Neuronal stem cell (in vitro differentiated cells): ENCODE measurements around the gene DCST1.

Experiments used
- DNase-seq: peaks from one replicate; pipeline ENCODE4 v3.0.0-alpha.2; 2013; ENCODE audit warnings: low spot score
- H2AFZ ChIP-seq: one replicate; pipeline ENCODE4 v1.6.1; 2013; ENCODE audit warnings: mild to moderate bottlenecking, low read length, inconsistent platforms
- H2AK5ac ChIP-seq: 2 replicates; pipeline ENCODE4 v1.6.1; 2013; ENCODE audit warnings: low read depth, mild to moderate bottlenecking, inconsistent platforms, low read length, moderate library complexity, mixed read lengths
- H2BK120ac ChIP-seq: 2 replicates; pipeline ENCODE4 v1.6.1; 2013; ENCODE audit warnings: low read depth, mild to moderate bottlenecking, inconsistent platforms, low read length, moderate library complexity, mixed read lengths
- H2BK12ac ChIP-seq: one replicate; pipeline ENCODE4 v1.6.1; 2013; ENCODE audit warnings: low read length, inconsistent platforms
- H2BK15ac ChIP-seq: 2 replicates; pipeline ENCODE4 v1.6.1; 2013; ENCODE audit warnings: mild to moderate bottlenecking, low read length, inconsistent platforms, mixed read lengths
- H2BK5ac ChIP-seq: one replicate; pipeline ENCODE4 v1.6.1; 2013; ENCODE audit warnings: inconsistent platforms, mild to moderate bottlenecking, low read length, moderate library complexity
- H3K14ac ChIP-seq: one replicate; pipeline ENCODE4 v1.6.1; 2013; ENCODE audit warnings: low read length, inconsistent platforms
- H3K18ac ChIP-seq: 2 replicates; pipeline ENCODE4 v1.6.1; 2013; ENCODE audit warnings: low read length, inconsistent platforms
- H3K23ac ChIP-seq: 2 replicates; pipeline ENCODE4 v1.6.1; 2013; ENCODE audit warnings: low read depth, mild to moderate bottlenecking, mixed read lengths, low read length, inconsistent platforms; ENCODE audit not compliant: poor library complexity
- H3K27ac ChIP-seq: replicated peaks from 3 replicates; pipeline ENCODE4 v1.5.1; 2013; ENCODE audit warnings: low read length, inconsistent platforms
- H3K27me3 ChIP-seq, 3 experiments: 2 replicates each; pipeline ENCODE4 v1.6.1; 2013; ENCODE audit warnings: low read length in 3 of 3, mild to moderate bottlenecking in 2 of 3, inconsistent platforms in 1 of 3, low read depth in 1 of 3, mixed read lengths in 1 of 3, moderate library complexity in 1 of 3; ENCODE audit not compliant: control insufficient read depth in 3 of 3, insufficient read depth in 3 of 3
- H3K36me3 ChIP-seq, 2 donors: replicated peaks in 1 of 2; 2 replicates each; pipeline ENCODE4 v1.6.1; 2013; ENCODE audit warnings: low read length in 2 of 2; ENCODE audit not compliant: control insufficient read depth in 2 of 2, insufficient read depth in 2 of 2
- H3K4ac ChIP-seq: 2 replicates; pipeline ENCODE4 v1.6.1; 2013; ENCODE audit warnings: inconsistent platforms, mild to moderate bottlenecking, low read length, moderate library complexity
- H3K4me1 ChIP-seq, 2 donors: 1 replicate in 1 of 2; 2 replicates in 1 of 2; pipeline ENCODE4 v1.6.1; 2013; ENCODE audit warnings: low read length in 2 of 2, low read depth in 1 of 2; ENCODE audit not compliant: control insufficient read depth in 2 of 2, insufficient read depth in 1 of 2
- H3K4me2 ChIP-seq: one replicate; pipeline ENCODE4 v1.6.1; 2013; ENCODE audit warnings: mild to moderate bottlenecking, low read length, inconsistent platforms; ENCODE audit not compliant: insufficient read depth, poor library complexity, severe bottlenecking
- H3K4me3 ChIP-seq, 2 donors: 2 replicates each; pipeline ENCODE4 v1.5.1; 2013; ENCODE audit warnings: low read length in 2 of 2, mild to moderate bottlenecking in 2 of 2, inconsistent platforms in 1 of 2, moderate library complexity in 1 of 2
- H3K79me1 ChIP-seq: one replicate; pipeline ENCODE4 v1.6.1; 2013; ENCODE audit warnings: low read depth, mild to moderate bottlenecking, inconsistent platforms, low read length, moderate library complexity
- H3K9ac ChIP-seq: one replicate; pipeline ENCODE4 v1.6.1; 2013; ENCODE audit warnings: mild to moderate bottlenecking, low read depth, low read length, inconsistent platforms; ENCODE audit not compliant: poor library complexity
- H3K9me3 ChIP-seq, 2 donors: replicated peaks in 1 of 2; 2 replicates each; pipeline versions ENCODE3 to v1.6.1; 2013; ENCODE audit warnings: low read length in 2 of 2, mild to moderate bottlenecking in 2 of 2, inconsistent platforms in 1 of 2, low read depth in 1 of 2, mixed read lengths in 1 of 2, moderate library complexity in 1 of 2; ENCODE audit not compliant: control insufficient read depth in 2 of 2, insufficient read depth in 1 of 2
- H4K8ac ChIP-seq: one replicate; pipeline ENCODE4 v1.6.1; 2013; ENCODE audit warnings: low read depth, mild to moderate bottlenecking, inconsistent platforms, low read length, moderate library complexity
- H4K91ac ChIP-seq: one replicate; pipeline ENCODE4 v1.6.1; 2013; ENCODE audit warnings: low read length, low read depth, mild to moderate bottlenecking, inconsistent platforms; ENCODE audit not compliant: poor library complexity
- WGBS, 2 donors: extraction: QIAGEN DNeasy Blood & Tissue Kit; methylation state at CpG; one replicate each; pipeline ENCODE4 v1.1.7; 2013; ENCODE audit warnings: missing lambda C conversion rate in 2 of 2, mixed read lengths in 1 of 2; ENCODE audit not compliant: insufficient read length in 2 of 2, insufficient replicate concordance in 1 of 2; ENCODE audit errors: extremely low coverage in 2 of 2; 5-methylcytosine and 5-hydroxymethylcytosine counted together

Gene DCST1

DNA sequence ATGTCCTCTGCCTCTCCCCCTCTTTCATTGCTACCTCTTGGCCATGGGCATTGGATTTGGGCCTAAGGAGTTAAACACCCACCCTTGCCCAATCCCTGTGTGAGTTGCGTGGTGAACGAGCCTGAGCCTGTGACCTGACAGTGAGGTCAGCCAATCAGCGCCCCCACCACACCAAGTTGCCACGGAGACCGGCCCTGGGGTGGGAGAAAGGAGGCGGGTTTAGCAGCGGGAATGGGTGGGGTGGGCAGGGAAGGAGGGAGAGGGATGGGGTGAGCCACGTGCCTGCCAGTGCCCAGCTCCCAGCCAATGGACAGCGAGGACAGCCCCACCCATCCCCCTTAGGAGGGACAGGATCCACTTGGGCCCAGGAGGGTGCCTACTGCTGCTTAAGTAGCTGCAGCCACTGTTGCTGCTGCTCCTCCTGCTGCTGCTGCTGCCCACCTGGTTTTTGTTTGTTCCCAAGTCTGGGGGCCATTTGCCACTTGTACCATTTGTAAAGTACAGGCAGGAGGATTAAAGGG lies 21.5 kb upstream of the DCST1 start:
- Histone ChIP-seq H3K4ac (no peak overlapping the region), H3K36me3 (peaks cover 14% of the 10 kb centered on the region in 2 donors), H2AK5ac (peak overlapping the region; percentile 58), H4K8ac (no peak overlapping the region), H3K9me3 (no peaks in the 10 kb centered on the region), H3K9ac (no peak overlapping the region), H2BK15ac (peak overlapping the region; percentile 74), H3K4me3 (no peak overlapping the region), H4K91ac (no peak overlapping the region), H3K14ac (no peak overlapping the region), H3K18ac (peak overlapping the region; percentile 92), H3K27me3 (no peaks in the 10 kb centered on the region), H2BK12ac (peak overlapping the region; percentile 24), H2BK5ac (peak overlapping the region; percentile 91), H3K4me1 (peaks cover 17 to 35% of the 10 kb centered on the region in 2 donors), H2BK120ac (no peak overlapping the region), H3K27ac (peak overlapping the region; percentile 16), H3K4me2 (peak overlapping the region; percentile 37), H3K79me1 (peaks cover 3% of the 10 kb centered on the region), H2AFZ (no peak overlapping the region), H3K23ac (peak overlapping the region; percentile 37)
- WGBS, 2 donors: no CpG with 5 or more reads among the region's 9 CpGs
- peak; percentile 62 for DNase-seq

DNA sequence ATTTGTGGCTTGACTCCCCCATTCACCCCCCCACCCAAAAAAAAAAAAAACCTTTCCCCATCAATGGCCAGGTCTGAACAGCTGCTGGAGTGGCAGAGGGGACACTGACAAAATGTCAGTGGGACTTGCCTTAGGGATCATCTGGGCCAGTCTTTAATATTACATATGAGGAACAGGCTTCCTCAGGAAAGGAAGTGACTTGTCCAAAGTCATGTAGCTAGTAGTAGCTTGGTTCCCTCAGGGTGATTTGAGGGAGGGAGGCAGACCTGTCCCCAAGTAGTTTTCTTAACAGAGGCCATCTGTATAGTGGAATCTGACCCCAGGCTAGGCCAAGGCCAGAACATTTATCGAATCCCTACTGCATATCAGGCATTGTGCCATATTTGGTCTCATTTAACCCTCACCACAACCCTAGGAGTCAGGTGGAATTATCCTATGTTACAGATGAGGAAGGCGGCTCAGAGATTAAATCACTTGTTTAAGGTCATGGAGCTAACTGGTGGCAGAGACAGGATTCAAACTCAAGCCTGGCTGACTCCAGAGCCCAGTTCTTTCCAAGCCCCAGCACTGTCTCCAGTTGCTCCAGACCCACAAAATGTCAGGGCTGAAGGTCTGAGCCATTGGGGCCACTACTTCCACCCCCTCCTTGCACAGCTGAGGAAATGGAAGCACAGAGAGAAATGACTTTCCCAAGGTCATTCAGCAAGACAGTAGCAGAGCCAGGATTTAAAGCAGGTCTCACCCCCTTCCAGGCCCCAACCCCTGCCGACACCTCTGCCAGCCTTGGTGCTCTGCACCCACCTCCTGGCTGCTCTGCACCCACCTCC lies 20.6 kb upstream of the DCST1 start:
- H3K9me3 ChIP-seq: no peaks in the 10 kb centered on the region
- no peaks in the 10 kb centered on the region for H3K79me1 ChIP-seq
- H4K8ac ChIP-seq: no peak overlapping the region
- no peak overlapping the region for H3K4me2 ChIP-seq
- no peak overlapping the region for H2BK120ac ChIP-seq
- H2AK5ac ChIP-seq: peak overlapping the region; percentile 33
- H3K4me3 ChIP-seq: no peak overlapping the region
- no peak for DNase-seq
- no peak overlapping the region for H3K23ac ChIP-seq
- H3K9ac ChIP-seq: no peak overlapping the region
- H2BK15ac ChIP-seq: peak overlapping the region; percentile 72
- no CpG with 5 or more reads among the region's 3 CpGs for WGBS, 2 donors
- no peak overlapping the region for H3K18ac ChIP-seq
- H4K91ac ChIP-seq: no peak overlapping the region
- no peak overlapping the region for H2BK12ac ChIP-seq
- H3K14ac ChIP-seq: no peak overlapping the region
- no peak overlapping the region for H3K4ac ChIP-seq
- no peak overlapping the region for H2AFZ ChIP-seq
- peaks cover 14% of the 10 kb centered on the region in 2 donors for H3K36me3 ChIP-seq
- H3K27me3 ChIP-seq: no peaks in the 10 kb centered on the region
- peaks cover 17 to 40% of the 10 kb centered on the region in 2 donors for H3K4me1 ChIP-seq
- no peak overlapping the region for H3K27ac ChIP-seq
- no peak overlapping the region for H2BK5ac ChIP-seq

DNA sequence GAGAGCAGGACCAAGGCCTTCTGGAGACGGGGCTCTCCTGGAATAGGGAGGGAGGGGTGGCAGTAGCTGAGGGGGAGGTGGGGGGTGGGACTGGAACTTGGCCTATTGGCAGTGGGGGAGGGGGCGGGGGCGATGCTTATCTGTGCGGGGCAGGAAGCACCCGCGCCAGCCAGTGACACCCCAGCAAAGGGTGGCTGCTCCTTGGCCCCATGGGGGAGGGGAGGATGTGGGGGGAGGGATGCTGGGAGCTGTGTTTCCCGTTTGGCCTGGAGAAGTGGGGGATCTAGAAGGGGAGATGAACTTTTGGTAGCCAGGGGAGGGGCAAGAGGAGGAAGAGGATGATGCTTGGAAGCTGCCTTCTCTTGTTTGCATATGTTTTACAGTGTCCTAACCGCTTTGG lies 20.0 kb upstream of the DCST1 start:
- no peak overlapping the region for H4K91ac ChIP-seq
- H2AK5ac ChIP-seq: peak overlapping the region; percentile 33
- no peaks in the 10 kb centered on the region for H3K79me1 ChIP-seq
- no peak overlapping the region for H3K9ac ChIP-seq
- no peak overlapping the region for H2BK5ac ChIP-seq
- H3K4me2 ChIP-seq: no peak overlapping the region
- no peak for DNase-seq
- peaks cover 14% of the 10 kb centered on the region in 2 donors for H3K36me3 ChIP-seq
- H2AFZ ChIP-seq: no peak overlapping the region
- H3K4ac ChIP-seq: no peak overlapping the region
- H3K23ac ChIP-seq: no peak overlapping the region
- no peak overlapping the region for H2BK120ac ChIP-seq
- H3K27me3 ChIP-seq: no peaks in the 10 kb centered on the region
- no peak overlapping the region for H2BK12ac ChIP-seq
- no peak overlapping the region for H3K18ac ChIP-seq
- peaks cover 18 to 38% of the 10 kb centered on the region in 2 donors for H3K4me1 ChIP-seq
- H2BK15ac ChIP-seq: peak overlapping the region; percentile 72
- H4K8ac ChIP-seq: no peak overlapping the region
- no peak overlapping the region for H3K4me3 ChIP-seq
- no peak overlapping the region for H3K14ac ChIP-seq
- no peak overlapping the region for H3K27ac ChIP-seq
- no CpG with 5 or more reads among the region's 8 CpGs for WGBS, 2 donors
- H3K9me3 ChIP-seq: no peaks in the 10 kb centered on the region

DNA sequence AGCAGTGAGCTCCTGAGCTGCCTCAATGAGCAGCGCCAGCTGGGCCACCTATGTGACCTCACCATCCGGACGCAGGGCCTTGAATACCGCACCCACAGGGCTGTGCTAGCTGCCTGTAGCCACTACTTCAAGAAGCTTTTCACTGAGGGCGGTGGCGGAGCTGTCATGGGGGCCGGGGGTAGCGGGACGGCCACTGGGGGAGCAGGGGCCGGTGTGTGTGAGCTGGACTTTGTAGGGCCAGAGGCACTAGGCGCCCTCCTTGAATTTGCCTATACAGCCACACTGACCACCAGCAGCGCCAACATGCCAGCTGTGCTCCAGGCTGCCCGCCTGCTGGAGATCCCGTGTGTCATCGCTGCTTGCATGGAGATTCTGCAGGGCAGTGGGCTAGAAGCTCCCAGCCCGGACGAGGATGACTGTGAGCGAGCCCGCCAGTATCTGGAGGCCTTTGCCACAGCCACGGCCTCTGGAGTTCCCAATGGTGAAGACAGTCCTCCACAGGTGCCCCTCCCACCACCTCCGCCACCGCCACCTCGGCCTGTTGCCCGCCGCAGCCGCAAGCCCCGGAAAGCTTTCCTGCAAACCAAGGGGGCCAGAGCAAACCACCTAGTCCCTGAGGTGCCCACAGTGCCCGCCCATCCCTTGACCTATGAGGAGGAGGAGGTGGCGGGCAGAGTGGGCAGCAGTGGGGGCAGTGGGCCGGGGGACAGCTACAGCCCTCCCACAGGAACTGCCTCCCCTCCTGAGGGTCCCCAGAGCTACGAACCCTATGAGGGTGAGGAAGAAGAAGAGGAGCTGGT lies 18.7 kb upstream of the DCST1 start:
- Histone ChIP-seq H3K9ac (no peak overlapping the region), H3K36me3 (peaks cover 14% of the 10 kb centered on the region in 2 donors), H3K9me3 (no peaks in the 10 kb centered on the region), H3K4ac (no peak overlapping the region), H2BK120ac (no peak overlapping the region), H3K14ac (no peak overlapping the region), H2BK15ac (peak overlapping the region; percentile 11), H3K4me2 (no peak overlapping the region), H3K18ac (no peak overlapping the region), H2BK12ac (no peak overlapping the region), H3K79me1 (no peaks in the 10 kb centered on the region), H3K4me3 (no peak overlapping the region), H3K23ac (no peak overlapping the region), H2BK5ac (no peak overlapping the region), H4K8ac (no peak overlapping the region), H3K4me1 (peaks cover 30 to 44% of the 10 kb centered on the region in 2 donors), H2AFZ (no peak overlapping the region), H3K27me3 (no peaks in the 10 kb centered on the region), H4K91ac (no peak overlapping the region), H3K27ac (no peak overlapping the region), H2AK5ac (no peak overlapping the region)
- DNase-seq: no peak
- WGBS, 2 donors: no CpG with 5 or more reads among the region's 31 CpGs
